ENCODE measurements around the gene ZBTB7A.

The ZBTB7A gene

GRCh38 chr19:4093643-4094175 lies 27.0 kb upstream of the ZBTB7A start:
- DNase-seq = no peak

- no peak for DNase-seq
Observed at GRCh38 chr19:4090356-4091220, 23.9 kb upstream of the ZBTB7A start.

- no peak for DNase-seq
Observed at GRCh38 chr19:4089946-4090345, 23.2 kb upstream of the ZBTB7A start.

- peak; percentile 43 for DNase-seq
Observed at GRCh38 chr19:4089400-4089908, 22.8 kb upstream of the ZBTB7A start.

GRCh38 chr19:4088975-4089374 lies 22.3 kb upstream of the ZBTB7A start:
- peak; percentile 78 for DNase-seq

- DNase-seq = no peak
Observed at GRCh38 chr19:4087787-4088679, 21.3 kb upstream of the ZBTB7A start.

- DNase-seq = no peak
Observed at GRCh38 chr19:4086411-4086867, 19.7 kb upstream of the ZBTB7A start.

GRCh38 chr19:4084547-4084877 lies 17.8 kb upstream of the ZBTB7A start:
- no peak for DNase-seq

GRCh38 chr19:4083677-4084546 lies 17.2 kb upstream of the ZBTB7A start:
- peak; percentile 39 for DNase-seq

GRCh38 chr19:4082172-4082571 lies 15.5 kb upstream of the ZBTB7A start:
- no peak for DNase-seq

- no peak for DNase-seq
Observed at GRCh38 chr19:4081441-4082129, 14.9 kb upstream of the ZBTB7A start.

- no peak for DNase-seq
Observed at GRCh38 chr19:4080473-4080872, 13.8 kb upstream of the ZBTB7A start.

- no peak for DNase-seq
Observed at GRCh38 chr19:4077800-4078684, 11.3 kb upstream of the ZBTB7A start.

- no peak for DNase-seq
Observed at GRCh38 chr19:4077007-4077374, 10.3 kb upstream of the ZBTB7A start.

GRCh38 chr19:4075373-4075772 lies 8.7 kb upstream of the ZBTB7A start:
- DNase-seq = no peak

- no peak for DNase-seq
Observed at GRCh38 chr19:4071610-4072009, 4.9 kb upstream of the ZBTB7A start.

- peak; percentile 55 for DNase-seq
Observed at GRCh38 chr19:4069331-4069959, 2.7 kb upstream of the ZBTB7A start.

- DNase-seq = no peak
Observed at GRCh38 chr19:4068047-4068966, 1.6 kb upstream of the ZBTB7A start.

- DNase-seq = no peak
Observed at GRCh38 chr19:4067396-4068046, 822 bp upstream of the ZBTB7A start.

Measured in CD4-positive, alpha-beta T cell treated with Interleukin-4 for 4 hours (primary cell).